ENCODE measurements around the gene GPAT2.
"Not testable (repeated sequence)": the region's sequence is repeated elsewhere in the genome, so short reads cannot be mapped to it uniquely, and the experiment has no call there.

The GPAT2 gene

GRCh38 chr2:96063116-96063899 is 28.6 kb upstream of the GPAT2 start:
- peak overlapping the region; percentile 63 for H3K4me2 ChIP-seq (ENCODE audit: low read length)
- H3K27me3 ChIP-seq (ENCODE audit: control insufficient read depth, insufficient read depth, low read length); H3K4me1 ChIP-seq (ENCODE audit: control insufficient read depth, insufficient read depth, low read length); H3K9me3 ChIP-seq (replicated peaks; ENCODE audit: low read length); H3K9ac ChIP-seq (ENCODE audit: low read depth, low read length); H3K4me3 ChIP-seq (ENCODE audit: low read length); H3K36me3 ChIP-seq (ENCODE audit: insufficient read depth, low read length): not testable (repeated sequence)

GRCh38 chr2:96062483-96062882 is 27.8 kb upstream of the GPAT2 start:
- not testable (repeated sequence) for H3K4me3 ChIP-seq (ENCODE audit: low read length); H3K36me3 ChIP-seq (ENCODE audit: insufficient read depth, low read length); H3K9ac ChIP-seq (ENCODE audit: low read depth, low read length); H3K27me3 ChIP-seq (ENCODE audit: control insufficient read depth, insufficient read depth, low read length); H3K4me1 ChIP-seq (ENCODE audit: control insufficient read depth, insufficient read depth, low read length); H3K4me2 ChIP-seq (ENCODE audit: low read length); H3K9me3 ChIP-seq (replicated peaks; ENCODE audit: low read length)

GRCh38 chr2:96061901-96062300 is 27.2 kb upstream of the GPAT2 start:
- H3K27me3 ChIP-seq (ENCODE audit: control insufficient read depth, insufficient read depth, low read length); H3K4me2 ChIP-seq (ENCODE audit: low read length); H3K36me3 ChIP-seq (ENCODE audit: insufficient read depth, low read length); H3K4me1 ChIP-seq (ENCODE audit: control insufficient read depth, insufficient read depth, low read length); H3K9me3 ChIP-seq (replicated peaks; ENCODE audit: low read length); H3K9ac ChIP-seq (ENCODE audit: low read depth, low read length); H3K4me3 ChIP-seq (ENCODE audit: low read length): not testable (repeated sequence)

DNA sequence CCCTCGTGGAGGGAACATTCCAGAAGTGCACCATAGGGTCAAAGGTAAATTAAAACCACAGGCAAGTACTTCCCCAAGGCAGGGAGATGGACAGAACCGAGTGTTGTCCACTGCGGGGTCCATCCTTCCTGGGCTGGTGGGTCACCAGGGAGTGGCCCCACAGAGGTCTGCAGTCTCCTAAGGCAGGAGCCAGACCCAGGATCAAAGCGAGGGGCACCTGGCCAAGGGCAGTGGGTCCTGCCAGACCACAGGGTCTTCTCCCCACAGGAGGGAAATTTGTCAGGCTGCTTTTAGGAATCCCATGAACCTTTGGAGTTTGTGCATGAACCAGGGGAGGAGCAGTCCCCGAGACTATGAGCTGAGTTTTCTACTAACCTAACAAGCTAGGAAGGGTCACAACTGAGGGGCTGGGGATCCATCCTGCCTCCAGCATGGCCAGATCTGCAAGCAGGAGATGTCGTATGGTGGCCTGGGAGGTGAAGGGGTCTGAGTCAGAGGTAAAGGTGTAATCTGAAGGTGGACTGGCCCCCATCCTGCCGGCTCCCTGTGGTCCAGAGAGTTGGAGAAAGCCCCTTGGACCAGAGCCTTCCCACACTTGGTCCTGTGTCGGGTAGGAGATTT is 26.6 kb upstream of the GPAT2 start:
- H3K9me3 ChIP-seq (replicated peaks; ENCODE audit: low read length); H3K4me1 ChIP-seq (ENCODE audit: control insufficient read depth, insufficient read depth, low read length); H3K9ac ChIP-seq (ENCODE audit: low read depth, low read length); H3K4me2 ChIP-seq (ENCODE audit: low read length); H3K36me3 ChIP-seq (ENCODE audit: insufficient read depth, low read length); H3K27me3 ChIP-seq (ENCODE audit: control insufficient read depth, insufficient read depth, low read length); H3K4me3 ChIP-seq (ENCODE audit: low read length): not testable (repeated sequence)

- not testable (repeated sequence) for H3K4me1 ChIP-seq (ENCODE audit: control insufficient read depth, insufficient read depth, low read length)
Measured at GRCh38 chr2:96060325-96060724, 25.6 kb upstream of the GPAT2 start.

GRCh38 chr2:96059443-96059842 is 24.7 kb upstream of the GPAT2 start:
- H3K27me3 ChIP-seq (ENCODE audit: control insufficient read depth, insufficient read depth, low read length); H3K4me3 ChIP-seq (ENCODE audit: low read length); H3K4me1 ChIP-seq (ENCODE audit: control insufficient read depth, insufficient read depth, low read length); H3K4me2 ChIP-seq (ENCODE audit: low read length); H3K9ac ChIP-seq (ENCODE audit: low read depth, low read length); H3K36me3 ChIP-seq (ENCODE audit: insufficient read depth, low read length); H3K9me3 ChIP-seq (replicated peaks; ENCODE audit: low read length): not testable (repeated sequence)

More at GRCh38 chr2:96060325-96060724, 25.6 kb upstream of the GPAT2 start:
- not testable (repeated sequence) for H3K9me3 ChIP-seq (replicated peaks; ENCODE audit: low read length); H3K27me3 ChIP-seq (ENCODE audit: control insufficient read depth, insufficient read depth, low read length); H3K4me2 ChIP-seq (ENCODE audit: low read length); H3K36me3 ChIP-seq (ENCODE audit: insufficient read depth, low read length); H3K4me3 ChIP-seq (ENCODE audit: low read length); H3K9ac ChIP-seq (ENCODE audit: low read depth, low read length)

DNA sequence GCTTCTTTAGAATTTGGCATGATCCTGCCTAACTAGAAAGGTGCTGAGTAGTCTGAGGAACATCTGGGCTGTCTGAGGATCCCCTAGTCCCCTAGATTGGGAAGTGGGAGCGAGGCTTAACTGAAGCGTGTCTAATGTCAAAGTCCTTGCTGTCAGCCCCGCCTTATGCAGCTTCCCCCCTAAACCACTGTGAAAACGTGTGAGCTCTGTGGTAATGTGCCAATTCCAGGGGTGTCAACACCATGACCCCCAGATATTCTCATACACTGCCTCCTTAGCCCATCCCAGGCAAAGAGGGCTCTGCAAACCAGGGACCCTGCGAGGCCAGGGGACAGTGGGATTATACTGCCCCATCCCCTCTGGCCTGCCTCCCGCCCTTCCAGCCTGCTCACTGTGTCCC is 21.1 kb upstream of the GPAT2 start:
- not testable (repeated sequence) for H3K4me1 ChIP-seq (ENCODE audit: control insufficient read depth, insufficient read depth, low read length); H3K4me2 ChIP-seq (ENCODE audit: low read length); H3K4me3 ChIP-seq (ENCODE audit: low read length); H3K9me3 ChIP-seq (replicated peaks; ENCODE audit: low read length); H3K36me3 ChIP-seq (ENCODE audit: insufficient read depth, low read length); H3K9ac ChIP-seq (ENCODE audit: low read depth, low read length); H3K27me3 ChIP-seq (ENCODE audit: control insufficient read depth, insufficient read depth, low read length)

GRCh38 chr2:96054537-96054936 is 19.8 kb upstream of the GPAT2 start:
- H3K4me2 ChIP-seq (ENCODE audit: low read length); H3K27me3 ChIP-seq (ENCODE audit: control insufficient read depth, insufficient read depth, low read length); H3K4me1 ChIP-seq (ENCODE audit: control insufficient read depth, insufficient read depth, low read length); H3K9ac ChIP-seq (ENCODE audit: low read depth, low read length); H3K4me3 ChIP-seq (ENCODE audit: low read length); H3K9me3 ChIP-seq (replicated peaks; ENCODE audit: low read length); H3K36me3 ChIP-seq (ENCODE audit: insufficient read depth, low read length): not testable (repeated sequence)

GRCh38 chr2:96053385-96053784 is 18.7 kb upstream of the GPAT2 start:
- H3K4me2 ChIP-seq (ENCODE audit: low read length); H3K4me1 ChIP-seq (ENCODE audit: control insufficient read depth, insufficient read depth, low read length); H3K9me3 ChIP-seq (replicated peaks; ENCODE audit: low read length); H3K27me3 ChIP-seq (ENCODE audit: control insufficient read depth, insufficient read depth, low read length); H3K9ac ChIP-seq (ENCODE audit: low read depth, low read length); H3K36me3 ChIP-seq (ENCODE audit: insufficient read depth, low read length); H3K4me3 ChIP-seq (ENCODE audit: low read length): not testable (repeated sequence)

GRCh38 chr2:96052632-96053031 is 17.9 kb upstream of the GPAT2 start:
- H3K27me3 ChIP-seq (ENCODE audit: control insufficient read depth, insufficient read depth, low read length); H3K9me3 ChIP-seq (replicated peaks; ENCODE audit: low read length); H3K4me2 ChIP-seq (ENCODE audit: low read length); H3K4me3 ChIP-seq (ENCODE audit: low read length); H3K9ac ChIP-seq (ENCODE audit: low read depth, low read length); H3K4me1 ChIP-seq (ENCODE audit: control insufficient read depth, insufficient read depth, low read length); H3K36me3 ChIP-seq (ENCODE audit: insufficient read depth, low read length): not testable (repeated sequence)

- not testable (repeated sequence) for H3K27me3 ChIP-seq (ENCODE audit: control insufficient read depth, insufficient read depth, low read length); H3K9me3 ChIP-seq (replicated peaks; ENCODE audit: low read length); H3K9ac ChIP-seq (ENCODE audit: low read depth, low read length); H3K36me3 ChIP-seq (ENCODE audit: insufficient read depth, low read length); H3K4me1 ChIP-seq (ENCODE audit: control insufficient read depth, insufficient read depth, low read length); H3K4me3 ChIP-seq (ENCODE audit: low read length); H3K4me2 ChIP-seq (ENCODE audit: low read length)
Measured at GRCh38 chr2:96049917-96050262, 15.2 kb upstream of the GPAT2 start.

GRCh38 chr2:96049049-96049916 is 14.6 kb upstream of the GPAT2 start:
- not testable (repeated sequence) for H3K9me3 ChIP-seq (replicated peaks; ENCODE audit: low read length); H3K4me1 ChIP-seq (ENCODE audit: control insufficient read depth, insufficient read depth, low read length); H3K4me2 ChIP-seq (ENCODE audit: low read length); H3K9ac ChIP-seq (ENCODE audit: low read depth, low read length); H3K27me3 ChIP-seq (ENCODE audit: control insufficient read depth, insufficient read depth, low read length); H3K36me3 ChIP-seq (ENCODE audit: insufficient read depth, low read length); H3K4me3 ChIP-seq (ENCODE audit: low read length)
